Limb (tissue), 2 donors: ENCODE results near the gene TMCC3.
"Not testable (repeated sequence)": the region's sequence is repeated elsewhere in the genome, so short reads cannot be mapped to it uniquely, and the experiment has no call there.

Experiments
- DNase-seq, 2 donors: peaks; one replicate each; pipeline ENCODE4 v3.0.0-alpha.2; 2016; ENCODE audit errors: extremely low spot score in 2 of 2

The TMCC3 gene, protein sequence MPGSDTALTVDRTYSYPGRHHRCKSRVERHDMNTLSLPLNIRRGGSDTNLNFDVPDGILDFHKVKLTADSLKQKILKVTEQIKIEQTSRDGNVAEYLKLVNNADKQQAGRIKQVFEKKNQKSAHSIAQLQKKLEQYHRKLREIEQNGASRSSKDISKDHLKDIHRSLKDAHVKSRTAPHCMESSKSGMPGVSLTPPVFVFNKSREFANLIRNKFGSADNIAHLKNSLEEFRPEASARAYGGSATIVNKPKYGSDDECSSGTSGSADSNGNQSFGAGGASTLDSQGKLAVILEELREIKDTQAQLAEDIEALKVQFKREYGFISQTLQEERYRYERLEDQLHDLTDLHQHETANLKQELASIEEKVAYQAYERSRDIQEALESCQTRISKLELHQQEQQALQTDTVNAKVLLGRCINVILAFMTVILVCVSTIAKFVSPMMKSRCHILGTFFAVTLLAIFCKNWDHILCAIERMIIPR

DNA sequence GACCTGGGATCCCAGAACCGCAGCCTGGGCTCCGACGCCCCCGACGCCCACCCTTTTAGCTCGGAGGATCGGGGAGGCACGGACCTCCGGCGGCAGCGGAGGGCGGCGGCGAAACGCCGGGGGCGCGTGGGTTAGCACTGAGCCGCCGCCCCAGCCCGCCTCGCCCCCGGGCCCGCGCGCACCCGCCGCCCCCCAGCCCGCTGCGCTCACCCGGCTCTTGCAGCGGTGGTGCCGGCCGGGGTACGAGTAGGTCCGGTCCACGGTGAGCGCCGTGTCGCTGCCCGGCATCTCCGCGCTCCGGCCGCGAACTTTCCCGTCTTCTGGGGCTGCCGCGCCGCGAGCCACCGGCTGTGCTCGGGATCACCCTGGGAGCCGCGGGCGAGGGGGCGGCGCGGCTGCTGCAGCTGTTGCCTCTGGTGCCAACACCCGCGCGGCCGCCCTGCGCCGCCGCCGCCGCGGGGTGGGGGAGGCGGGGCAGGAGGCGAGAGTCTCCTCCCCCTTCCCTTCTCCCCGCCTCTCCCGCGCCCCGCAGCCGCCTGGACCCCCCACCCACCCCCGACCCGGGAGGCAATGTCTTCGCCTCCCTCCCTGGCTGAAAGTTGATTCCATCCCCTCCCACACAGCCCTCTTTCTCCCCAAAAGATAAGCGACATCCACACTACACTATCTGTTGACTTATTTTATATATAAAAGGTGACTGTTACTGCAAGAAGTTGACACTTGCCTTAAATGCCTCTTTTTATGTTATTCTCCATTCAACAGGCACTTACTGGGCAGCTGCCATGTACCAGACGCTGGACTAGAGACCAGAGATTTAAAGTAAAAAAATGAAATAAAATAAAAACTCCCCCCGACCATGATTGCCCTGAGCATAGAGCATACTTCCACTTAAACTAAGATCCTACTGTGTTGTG is at the start of gene TMCC3:
Gene TMCC3, minus strand, starts transcription at position 415 of the 914 bp plus-strand sequence. Its CDS starts 127 bp downstream, at position 288.
- DNase-seq = peak in 1 of 2 donors; percentile 80

DNA sequence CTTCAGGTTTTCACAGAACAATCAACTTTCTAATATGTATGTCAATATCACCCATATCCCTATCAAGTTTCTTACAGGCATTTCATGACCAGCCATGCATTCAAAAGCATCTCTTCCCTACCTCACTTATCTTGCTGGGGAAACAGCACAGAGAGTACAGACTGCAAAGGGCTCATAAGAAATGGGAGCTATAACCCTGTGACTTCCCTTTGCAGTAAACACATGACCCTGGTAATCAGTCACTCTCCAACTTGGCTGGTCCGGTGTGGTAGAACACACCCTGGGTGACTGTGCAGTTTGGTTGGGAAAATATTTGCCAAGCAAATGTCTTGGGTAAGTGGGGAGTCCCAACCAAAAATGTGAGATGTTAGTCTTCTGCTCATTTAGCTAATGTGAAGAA is 49.4 kb upstream of the TMCC3 start:
- no peak for DNase-seq

DNA sequence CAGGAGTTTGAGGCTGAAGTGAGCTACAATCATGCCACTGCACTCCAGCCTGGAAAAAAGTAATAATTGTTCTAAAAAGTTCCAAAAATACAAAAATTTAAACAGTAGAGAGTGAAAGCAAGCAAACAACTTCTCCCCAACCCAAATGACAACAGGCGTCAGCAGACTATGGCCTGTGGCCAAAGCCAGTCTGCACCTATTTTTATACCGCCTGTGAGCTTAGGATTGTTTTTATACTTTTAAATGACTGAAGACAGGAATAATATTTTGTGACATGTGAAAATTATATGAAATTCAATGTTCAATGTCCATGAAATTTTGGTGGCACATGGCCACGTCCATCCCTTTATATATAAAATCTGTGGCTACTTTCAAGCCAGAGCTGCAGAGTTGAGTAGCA is 48.2 kb upstream of the TMCC3 start:
- no peak for DNase-seq

DNA sequence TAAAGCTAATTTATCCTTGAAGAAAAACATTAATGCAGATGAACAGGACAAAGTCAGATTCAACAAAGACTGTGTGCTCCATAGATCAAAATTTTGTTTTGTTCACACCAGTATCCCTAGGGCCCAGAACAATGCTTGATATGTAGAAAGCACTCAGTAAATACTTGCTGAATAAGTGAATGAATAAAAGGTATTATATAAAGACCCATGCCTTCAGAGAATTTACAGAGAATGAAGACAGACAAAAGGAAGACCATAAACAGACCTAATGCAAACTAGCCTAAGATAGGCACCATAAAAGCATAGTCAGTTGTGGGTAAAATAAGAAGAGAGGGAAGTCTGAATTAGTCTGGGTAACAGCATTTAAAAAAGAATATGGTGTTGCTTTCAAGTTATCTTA is 47.3 kb upstream of the TMCC3 start:
- DNase-seq = no peak

DNA sequence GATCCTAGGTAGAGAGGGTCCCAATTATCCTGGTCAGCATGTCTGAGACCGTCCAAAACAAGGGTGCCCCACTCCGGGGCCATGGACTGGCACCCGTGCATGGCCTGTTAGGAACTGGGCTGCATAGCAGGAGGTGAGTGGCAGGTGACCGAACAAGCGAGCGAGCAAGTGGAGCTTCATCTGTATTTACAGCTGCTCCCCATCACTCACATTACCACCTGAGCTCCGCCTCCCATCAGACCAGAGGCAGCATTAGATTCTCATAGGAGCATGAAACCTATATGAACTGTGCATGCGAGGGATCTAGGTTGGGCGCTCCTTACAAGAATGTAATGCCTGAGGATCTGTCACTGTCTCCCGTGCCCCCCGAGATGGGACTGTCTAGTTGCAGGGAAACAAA is 44.4 kb upstream of the TMCC3 start:
- no peak for DNase-seq

DNA sequence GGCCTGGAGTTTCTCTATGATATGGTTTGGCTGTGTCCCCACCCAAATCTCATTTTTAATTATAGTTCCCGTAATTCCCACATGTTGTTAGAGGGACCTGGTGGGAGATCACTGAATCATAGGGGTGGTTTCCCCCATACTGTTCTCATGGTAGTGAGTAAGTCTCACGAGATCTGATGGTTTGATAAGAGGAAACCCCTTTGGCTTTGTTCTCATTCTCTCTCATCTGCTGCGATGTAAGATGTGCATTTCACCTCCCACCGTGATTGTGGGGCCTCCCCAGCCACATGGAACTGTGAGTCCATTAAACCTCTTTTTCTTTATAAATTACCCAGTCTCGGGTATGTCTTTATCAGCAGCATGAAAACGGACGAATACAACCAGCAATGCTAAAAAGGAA is 42.5 kb upstream of the TMCC3 start:
- not testable (repeated sequence) for DNase-seq

DNA sequence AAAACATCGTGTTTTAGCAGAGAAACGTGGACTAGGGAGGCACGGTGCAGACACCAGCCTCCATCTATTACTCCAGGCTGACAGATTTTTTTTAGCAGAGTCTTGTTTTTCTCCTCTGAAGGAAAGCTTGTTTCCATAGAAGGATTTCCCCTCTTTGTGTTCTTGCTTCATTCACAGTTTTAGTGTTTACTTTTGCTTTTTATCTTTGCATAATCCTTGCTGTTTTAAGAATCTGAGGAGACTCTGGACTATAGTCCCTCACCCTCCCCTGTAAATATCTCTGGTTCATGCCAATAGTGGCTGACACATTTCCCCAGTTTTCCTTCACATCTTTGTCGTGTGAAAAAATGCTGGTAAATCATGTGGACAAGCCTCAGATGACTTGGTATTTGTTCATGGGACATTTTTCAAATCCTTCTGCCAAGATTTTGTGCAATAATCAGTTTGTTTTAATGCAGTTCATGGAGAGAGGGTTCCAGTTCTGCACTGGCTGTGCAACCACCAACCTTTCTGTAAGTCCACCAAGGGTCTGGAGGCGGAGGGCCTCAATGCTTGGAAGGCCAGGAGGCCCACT is 39.9 kb upstream of the TMCC3 start:
- DNase-seq = no peak

DNA sequence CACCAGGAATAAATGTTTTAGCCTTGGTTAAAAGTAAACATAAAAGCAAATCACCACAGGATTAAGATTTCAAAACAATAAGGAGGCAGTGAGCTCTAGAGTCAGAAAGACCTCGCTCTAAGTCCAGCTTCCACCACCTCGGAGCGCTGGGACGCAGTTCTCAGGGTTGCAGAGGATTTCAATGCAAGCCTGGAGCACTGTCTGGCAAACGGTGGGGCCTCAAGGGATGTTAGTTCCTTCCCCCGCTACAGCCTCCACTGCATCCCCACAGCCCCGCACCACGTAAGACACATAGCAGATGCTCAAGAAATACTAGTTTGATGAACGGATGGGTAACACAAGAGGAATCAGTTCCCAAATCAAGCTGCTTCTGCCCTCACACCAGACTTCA is 39.3 kb upstream of the TMCC3 start:
- no peak for DNase-seq

DNA sequence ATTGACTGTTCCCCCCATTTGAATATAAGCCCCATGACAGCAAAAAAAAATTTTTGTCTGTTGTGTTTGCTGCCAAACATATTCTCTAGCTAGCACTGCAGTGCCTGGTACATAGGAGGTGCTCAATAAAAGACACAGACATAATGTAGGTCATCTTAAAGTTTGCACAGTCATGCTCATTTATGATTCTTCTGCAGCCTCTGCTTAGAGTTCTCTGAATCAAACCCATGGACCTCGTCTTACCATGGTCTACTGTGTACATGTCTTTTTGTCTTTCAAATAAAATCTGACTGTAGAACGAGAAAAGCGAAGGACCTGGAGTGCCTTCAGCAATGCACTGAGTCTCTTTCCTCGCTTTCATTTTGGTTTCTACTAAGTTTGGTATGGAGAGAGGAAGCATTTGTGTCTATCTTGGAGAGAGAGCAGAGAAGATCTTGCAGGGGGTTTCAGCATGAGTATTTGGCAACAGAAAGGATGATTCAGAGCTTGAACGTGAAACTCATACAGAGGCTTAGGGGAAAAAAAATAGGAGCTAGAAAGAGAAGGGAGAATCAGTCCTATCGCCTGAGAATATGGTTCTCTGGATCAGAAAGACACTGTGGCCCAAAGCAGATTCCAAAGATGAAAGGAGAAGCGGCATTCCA is 38.8 kb upstream of the TMCC3 start:
- no peak for DNase-seq

DNA sequence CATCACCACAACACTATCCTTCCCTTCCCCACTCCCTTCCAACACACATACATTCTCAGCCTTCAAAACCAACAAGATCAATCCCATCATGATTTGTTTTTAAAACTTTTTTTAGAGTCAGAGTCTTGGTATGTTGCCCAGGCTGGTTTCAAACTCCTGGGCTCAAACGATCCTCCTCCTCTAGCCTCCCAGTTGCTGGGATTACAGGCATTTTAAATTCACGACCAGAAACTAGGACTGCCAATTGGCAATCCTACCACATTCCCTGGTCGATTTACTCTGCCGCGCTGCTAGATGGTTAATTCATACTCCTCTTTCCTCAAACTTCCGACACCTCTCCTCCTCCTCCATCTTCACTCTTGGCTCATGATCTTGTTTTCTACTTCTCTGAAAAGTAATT is 37.5 kb upstream of the TMCC3 start:
- no peak for DNase-seq

DNA sequence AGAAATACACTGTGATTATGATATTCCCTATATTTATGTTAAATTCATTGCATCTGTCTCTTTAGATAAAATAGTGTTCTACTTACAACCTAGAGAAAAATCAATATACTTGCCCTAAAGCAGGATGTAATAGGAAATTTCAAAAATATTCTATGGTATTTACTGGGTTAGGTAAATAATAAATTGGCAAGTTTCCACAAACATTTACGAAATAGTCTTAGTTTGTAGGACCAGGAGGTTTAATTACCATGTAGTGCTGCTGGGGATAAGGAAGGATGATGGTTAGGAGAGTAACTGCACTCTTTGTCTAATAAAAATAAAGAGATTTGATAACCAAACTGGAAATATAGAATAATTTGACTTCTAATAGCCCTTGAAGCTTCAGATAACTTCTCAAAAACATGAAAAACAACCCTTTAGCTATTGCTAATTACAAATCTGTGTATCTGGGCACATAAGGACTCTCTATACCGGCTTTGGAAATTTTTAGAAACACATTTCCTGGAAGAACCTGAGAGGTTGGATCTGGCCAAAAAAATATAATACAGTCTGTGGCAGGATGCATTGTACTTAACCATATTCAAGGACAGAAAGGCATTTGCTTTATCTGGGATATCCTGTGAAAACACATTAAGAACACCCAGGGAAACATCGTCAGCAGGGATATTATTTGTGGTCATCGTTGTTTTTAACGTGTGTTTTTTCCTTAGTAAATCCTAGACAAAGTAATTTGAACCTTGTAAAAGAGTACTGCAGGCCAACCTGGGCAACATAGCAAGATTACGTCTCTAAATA is 36.7 kb upstream of the TMCC3 start:
- DNase-seq = no peak

DNA sequence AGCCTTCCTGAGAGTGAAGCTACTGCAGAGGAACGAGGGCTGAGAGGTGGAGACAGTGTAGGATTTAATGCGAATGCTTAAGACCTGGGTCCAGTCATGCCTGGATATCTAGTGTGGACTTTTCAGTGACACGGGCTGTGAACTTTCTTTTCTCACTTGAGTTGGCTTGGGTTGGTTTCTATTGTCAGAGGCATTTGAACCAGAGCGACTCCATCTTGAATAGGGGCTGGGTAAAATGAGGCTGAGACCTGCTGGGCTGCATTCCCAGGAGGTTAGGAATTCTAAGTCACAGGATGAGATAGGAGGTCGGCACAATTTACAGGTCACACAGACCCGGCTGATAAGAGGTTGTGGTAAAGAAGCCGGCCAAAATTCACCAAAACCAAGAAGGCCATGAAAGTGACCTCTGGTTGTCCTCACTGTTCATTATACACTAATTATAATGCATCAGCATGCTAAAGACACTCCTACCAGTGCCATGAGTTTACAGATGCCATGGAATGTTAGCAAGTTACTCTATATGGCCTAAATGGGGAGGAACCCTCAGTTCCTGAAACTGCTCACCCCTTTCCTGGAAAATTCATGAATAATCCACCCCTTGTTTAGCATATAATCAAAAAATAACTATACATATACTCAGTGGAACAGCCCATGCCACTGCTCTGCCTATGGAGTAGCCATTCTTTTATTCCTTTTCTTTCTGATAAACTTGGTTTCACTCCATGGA is 34.2 kb upstream of the TMCC3 start:
- no peak for DNase-seq

DNA sequence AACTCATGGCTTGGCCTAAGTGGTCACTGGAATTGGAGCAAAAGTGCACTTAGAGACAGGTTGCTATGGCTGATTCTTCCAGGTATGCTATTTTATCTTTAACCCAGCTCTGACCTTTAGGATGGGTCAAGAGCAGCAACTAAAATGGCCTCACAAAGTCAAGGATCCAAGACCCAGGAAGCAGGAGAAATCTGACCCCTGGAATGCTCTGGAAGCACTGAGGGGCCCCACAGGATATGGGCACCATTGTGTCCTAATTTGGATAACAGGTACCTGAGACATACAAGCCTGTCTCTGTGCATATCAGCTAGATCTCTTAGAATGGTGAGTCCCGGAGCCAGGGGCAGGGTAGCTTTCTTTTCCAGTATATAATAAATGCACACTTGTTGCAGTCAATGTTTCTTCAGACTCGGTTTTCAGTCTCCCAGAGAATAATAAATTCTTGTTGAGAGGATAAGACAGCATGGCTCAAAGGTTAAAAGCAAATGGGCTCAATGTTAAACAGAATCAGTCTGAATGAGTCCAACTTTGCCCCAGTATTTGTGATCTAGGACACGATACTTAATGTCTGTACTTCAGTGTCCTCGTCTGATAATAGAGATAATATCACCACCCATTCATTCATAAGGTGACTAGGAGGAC is 29.3 kb upstream of the TMCC3 start:
- no peak for DNase-seq

DNA sequence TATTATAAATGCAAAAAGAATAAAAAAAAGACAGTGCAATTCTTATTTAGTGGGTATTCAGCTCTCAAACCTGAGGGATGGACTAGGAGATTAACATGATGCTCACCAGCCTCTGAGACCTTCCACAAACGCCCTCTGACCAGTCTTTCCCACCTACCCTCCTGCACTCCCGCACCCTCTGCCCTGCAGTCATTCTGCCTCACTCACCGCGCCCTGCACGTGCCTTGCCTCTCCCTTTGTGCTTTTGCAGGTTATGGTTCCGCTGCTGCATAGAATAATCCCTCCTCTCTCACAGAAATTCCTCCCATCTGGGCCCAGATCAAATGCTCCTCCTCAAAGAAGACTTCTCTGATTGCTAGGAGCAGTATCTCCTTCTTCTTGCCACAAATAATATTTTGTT is 28.5 kb upstream of the TMCC3 start:
- DNase-seq = no peak

DNA sequence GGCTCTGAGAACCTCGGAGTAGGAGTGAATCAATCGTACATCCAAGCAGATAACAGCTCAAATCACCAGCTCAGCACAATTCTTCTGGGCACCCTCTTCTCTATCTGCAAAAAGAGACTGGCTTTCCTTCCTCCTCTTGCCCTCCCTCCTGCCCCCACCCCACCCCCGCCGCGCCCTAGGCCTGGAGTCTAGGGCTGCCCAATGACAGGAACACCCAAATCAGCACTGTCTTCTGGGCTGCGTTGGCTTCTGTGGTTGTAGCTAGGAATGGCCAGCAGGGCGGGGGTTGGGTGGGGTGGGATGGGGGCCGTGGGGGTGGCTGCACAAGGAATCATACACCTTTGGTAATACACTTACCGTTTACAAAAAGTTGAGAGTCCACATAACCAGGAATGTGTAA is 28.0 kb upstream of the TMCC3 start:
- no peak for DNase-seq

DNA sequence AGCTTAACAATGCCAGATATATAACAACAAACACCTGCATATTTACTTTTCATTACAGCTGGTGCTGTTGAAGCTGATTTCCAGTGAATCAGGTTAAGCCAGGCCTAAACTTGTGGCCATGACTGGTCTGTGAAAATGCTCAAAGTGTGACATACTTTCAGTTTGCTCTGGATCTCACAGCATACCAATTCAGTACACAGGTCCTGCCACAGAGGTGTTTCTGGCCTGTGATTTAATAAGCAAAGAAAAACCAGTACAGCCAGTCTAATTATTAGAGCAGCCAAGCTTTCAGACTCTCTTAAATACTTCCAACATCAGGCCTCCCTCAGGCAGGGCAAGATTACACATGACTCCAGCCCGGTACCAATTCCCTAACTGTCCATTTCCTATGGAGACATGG is 27.4 kb upstream of the TMCC3 start:
- no peak for DNase-seq

DNA sequence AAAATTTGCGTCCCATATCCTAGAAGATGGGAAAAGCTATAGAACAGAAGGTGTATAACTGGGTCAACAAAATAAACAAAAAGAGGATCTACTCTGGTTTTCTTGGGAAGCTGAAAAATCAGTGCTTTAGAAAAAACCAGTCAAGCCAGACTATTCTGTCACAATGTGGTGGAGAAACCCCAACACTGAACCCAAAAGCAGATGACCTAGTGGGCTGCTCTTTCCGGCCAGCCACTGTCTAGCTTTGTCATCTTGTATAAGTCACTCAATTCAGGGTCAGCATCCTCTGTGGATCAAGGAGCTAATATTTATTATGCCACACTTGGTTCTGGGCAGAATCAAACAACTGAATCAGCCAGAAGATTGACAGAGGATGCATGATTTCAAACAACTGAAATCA is 26.6 kb upstream of the TMCC3 start:
- DNase-seq = no peak

DNA sequence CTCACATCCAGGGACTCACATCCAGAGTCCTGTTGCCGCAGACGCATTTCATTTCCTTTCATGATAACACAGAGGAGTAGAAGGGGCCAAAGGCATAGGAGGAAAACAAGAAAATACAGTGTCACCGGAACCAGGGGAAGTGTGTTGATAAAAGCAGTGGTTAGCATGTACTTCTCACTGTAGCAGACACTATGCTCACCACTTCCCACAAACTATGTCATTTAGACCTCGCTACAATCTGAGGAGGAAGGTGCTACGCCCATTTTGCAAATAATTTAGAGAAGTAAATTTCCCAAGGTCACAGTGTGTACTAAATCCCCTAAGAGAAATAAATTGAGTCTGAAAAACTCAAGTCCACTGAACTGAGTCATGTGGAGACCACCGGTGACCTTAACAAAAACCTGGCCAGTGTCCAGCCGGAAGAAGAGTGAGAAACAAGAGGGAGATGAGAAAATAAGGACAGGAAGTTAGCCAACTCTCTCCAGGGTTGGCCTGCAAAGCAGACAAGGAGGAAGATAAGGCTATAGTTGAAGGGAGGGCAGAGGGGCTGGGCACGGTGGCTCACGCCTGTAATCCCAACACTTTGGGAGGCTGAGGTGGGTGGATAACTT is 25.8 kb upstream of the TMCC3 start:
- DNase-seq = no peak

DNA sequence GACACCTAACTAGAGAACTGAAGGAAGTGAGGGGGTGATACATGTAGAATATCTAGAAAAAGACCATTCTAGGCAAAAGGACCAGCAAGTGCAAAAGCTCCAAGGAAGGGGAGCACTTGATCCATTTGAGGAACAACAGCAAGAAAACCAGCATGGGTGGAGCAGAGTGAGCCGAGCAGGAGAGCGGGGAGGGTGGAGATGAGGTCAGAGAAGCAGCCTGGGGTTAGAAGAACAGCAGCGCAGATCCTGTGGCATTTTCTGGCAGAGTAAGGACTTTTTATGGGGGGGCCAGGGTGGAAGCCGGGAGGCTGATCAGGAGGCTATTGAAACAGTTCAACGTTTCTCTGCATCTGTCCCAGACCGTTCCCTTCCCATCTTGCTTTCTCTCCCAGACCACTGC is 24.5 kb upstream of the TMCC3 start:
- no peak for DNase-seq
